ENCODE measurements around the gene GPBP1L1. TPM values are rescaled to one million over a fixed set of nuclear protein-coding genes. Genes with fewer than 3 reads are reported as not detected.

The GPBP1L1 gene
- total and polyA plus RNA-seq, 9 of the 15 experiments (the other 6 are each of a cell fraction or from before 2014, with no cell fraction given): 86.0 to 216 (median 138) TPM

- no peak for TF ChIP-seq CREB5 (CRISPR knock-in tag; IDR thresholded peaks at IDR 0.05)
- no peak for TF ChIP-seq ID3 (CRISPR knock-in tag; IDR thresholded peaks at IDR 0.05)
- TF ChIP-seq ID3 (tag; IDR thresholded peaks at IDR 0.05): no peak; the same call in 1 of the 2 replicates
- no peak for TF ChIP-seq MYNN (IDR thresholded peaks at IDR 0.05)
- no peak for TF ChIP-seq MYNN (CRISPR knock-in tag; IDR thresholded peaks at IDR 0.05)
- TF ChIP-seq MEF2A (IDR thresholded peaks at IDR 0.05; ENCODE audit: control insufficient read depth, low read depth, low read length): no peak
- TF ChIP-seq ZNF263 (CRISPR knock-in tag; IDR thresholded peaks at IDR 0.05; ENCODE audit: borderline replicate concordance): no peak
- no peak for TF ChIP-seq FOS (IDR thresholded peaks at IDR 0.05; ENCODE audit: extremely low read depth, insufficient read length)
- no peak for TF ChIP-seq RBM17 (IDR thresholded peaks at IDR 0.05; ENCODE audit: borderline replicate concordance, low read depth, low read length)
- TF ChIP-seq RBM22 (IDR thresholded peaks at IDR 0.05; ENCODE audit: low read depth, low read length, poor library complexity, severe bottlenecking): peak; percentile 56
- TF ChIP-seq ELF2 (CRISPR knock-in tag; IDR thresholded peaks at IDR 0.05): peak; percentile 76; the same call in 1 of the 2 replicates
- TF ChIP-seq PTBP1 (IDR thresholded peaks at IDR 0.05; ENCODE audit: low read depth, low read length): no peak
- TF ChIP-seq MBD1 (CRISPR knock-in tag; IDR thresholded peaks at IDR 0.05): no peak
- TF ChIP-seq RBBP5 (IDR thresholded peaks at IDR 0.05; ENCODE audit: borderline replicate concordance, insufficient read depth, low read length, poor library complexity, severe bottlenecking): no peak
- no peak for TF ChIP-seq ZNF586 (CRISPR knock-in tag; conservative IDR thresholded peaks at IDR 0.05)
- peak; percentile 74 for TF ChIP-seq BRD9 (IDR thresholded peaks at IDR 0.05; ENCODE audit: low read depth, partially characterized antibody)
- peak; percentile 81 for TF ChIP-seq E4F1 (CRISPR knock-in tag; IDR thresholded peaks at IDR 0.05; ENCODE audit: borderline replicate concordance)
- no peak for TF ChIP-seq ZNF76 (CRISPR knock-in tag; IDR thresholded peaks at IDR 0.05; ENCODE audit: borderline replicate concordance)
- TF ChIP-seq ZBTB2 (IDR thresholded peaks at IDR 0.05): peak; percentile 18; the same call in 1 of the 2 replicates
- TF ChIP-seq ADNP (tag; IDR thresholded peaks at IDR 0.05): no peak
These were observed 851 bp upstream of the GPBP1L1 start (continued) for GRCh38 chr1:45687014-45687753.

Measured in K562 (cell line).